Measurements from ENCODE around the gene OTOG.
A peak's percentile ranks its signal among the peaks of the same experiment; 100 is the strongest.

Gene OTOG

GRCh38 chr11:17595526-17596309 is 48.7 kb downstream of the OTOG start:
- TF ChIP-seq CTCF (IDR thresholded peaks at IDR 0.05; ENCODE audit: control extremely low read depth, extremely low read depth, low read depth, missing control alignments), result no peak
- ChIA-PET POLR2A (no interaction called here), CTCF (interaction anchor here (1.1 to 3.6 kb wide), 4 partner anchors 8 to 384 kb away, joined by 3 to 15 read pairs (median 6); no protein-coding TSS in a partner anchor)
- no peak for DNase-seq (ENCODE audit: extremely low spot score)

GRCh38 chr11:17596310-17596669 is 49.2 kb downstream of the OTOG start:
- no peak for DNase-seq (ENCODE audit: extremely low spot score)
- ChIA-PET POLR2A (no interaction called here), CTCF (interaction anchor here (1.1 to 3.6 kb wide), 5 partner anchors 8 to 383 kb away, joined by 3 to 15 read pairs (median 4); no protein-coding TSS in a partner anchor)
- TF ChIP-seq CTCF (IDR thresholded peaks at IDR 0.05; ENCODE audit: control extremely low read depth, extremely low read depth, low read depth, missing control alignments), result no peak

GRCh38 chr11:17596711-17597110 is 49.7 kb downstream of the OTOG start:
- ChIA-PET POLR2A (no interaction called here), CTCF (interaction anchor here (1.1 to 3.6 kb wide), 5 partner anchors 9 to 383 kb away, joined by 3 to 15 read pairs (median 4); no protein-coding TSS in a partner anchor)
- no peak for DNase-seq (ENCODE audit: extremely low spot score)
- TF ChIP-seq CTCF (IDR thresholded peaks at IDR 0.05; ENCODE audit: control extremely low read depth, extremely low read depth, low read depth, missing control alignments), result no peak

- POLR2A ChIA-PET, result no interaction called here
- CTCF ChIA-PET, result interaction anchor here (1.3 to 5.2 kb wide), 4 partner anchors 10 to 381 kb away, joined by 4 to 30 read pairs (median 10); no protein-coding TSS in a partner anchor
- TF ChIP-seq CTCF (IDR thresholded peaks at IDR 0.05; ENCODE audit: control extremely low read depth, extremely low read depth, low read depth, missing control alignments), result no peak
- DNase-seq (ENCODE audit: extremely low spot score), result no peak
Measured at GRCh38 chr11:17597770-17598169, 50.7 kb downstream of the OTOG start.

- POLR2A ChIA-PET, result interaction anchor here (1.0 kb wide), 1 partner anchor 136 kb away, joined by 3 read pairs; the partner anchor contains the start of gene KCNC1
- CTCF ChIA-PET, result interaction anchor here (0.8 to 5.2 kb wide), 24 partner anchors 9 to 511 kb away, joined by 3 to 30 read pairs (median 4); partner anchors contain the start of gene OTOG
- TF ChIP-seq CTCF (IDR thresholded peaks at IDR 0.05; ENCODE audit: control extremely low read depth, extremely low read depth, low read depth, missing control alignments), result peak; percentile 99
- DNase-seq (ENCODE audit: extremely low spot score), result peak; percentile 79
Measured at GRCh38 chr11:17598700-17599459, 51.8 kb downstream of the OTOG start.

- no peak for DNase-seq (ENCODE audit: extremely low spot score)
- TF ChIP-seq CTCF (IDR thresholded peaks at IDR 0.05; ENCODE audit: control extremely low read depth, extremely low read depth, low read depth, missing control alignments), result no peak
- ChIA-PET POLR2A (no interaction called here), CTCF (interaction anchor here (0.7 to 5.2 kb wide), 22 partner anchors 9 to 510 kb away, joined by 3 to 30 read pairs (median 4); no protein-coding TSS in a partner anchor)
Measured at GRCh38 chr11:17599460-17599925, 52.4 kb downstream of the OTOG start.

Data from GM10248 (cell line).